Measurements from ENCODE around the gene NHLRC2. TPM values are rescaled to one million over a fixed set of nuclear protein-coding genes. Genes with fewer than 3 reads are reported as not detected.
"Not testable (repeated sequence)": the region's sequence is repeated elsewhere in the genome, so short reads cannot be mapped to it uniquely, and the experiment has no call there.

Gene NHLRC2
- polyA plus RNA-seq (ENCODE audit: insufficient read length in 4 of 4): 10 to 100 TPM; 15.8 to 31.1 (median 20.4) TPM

DNA sequence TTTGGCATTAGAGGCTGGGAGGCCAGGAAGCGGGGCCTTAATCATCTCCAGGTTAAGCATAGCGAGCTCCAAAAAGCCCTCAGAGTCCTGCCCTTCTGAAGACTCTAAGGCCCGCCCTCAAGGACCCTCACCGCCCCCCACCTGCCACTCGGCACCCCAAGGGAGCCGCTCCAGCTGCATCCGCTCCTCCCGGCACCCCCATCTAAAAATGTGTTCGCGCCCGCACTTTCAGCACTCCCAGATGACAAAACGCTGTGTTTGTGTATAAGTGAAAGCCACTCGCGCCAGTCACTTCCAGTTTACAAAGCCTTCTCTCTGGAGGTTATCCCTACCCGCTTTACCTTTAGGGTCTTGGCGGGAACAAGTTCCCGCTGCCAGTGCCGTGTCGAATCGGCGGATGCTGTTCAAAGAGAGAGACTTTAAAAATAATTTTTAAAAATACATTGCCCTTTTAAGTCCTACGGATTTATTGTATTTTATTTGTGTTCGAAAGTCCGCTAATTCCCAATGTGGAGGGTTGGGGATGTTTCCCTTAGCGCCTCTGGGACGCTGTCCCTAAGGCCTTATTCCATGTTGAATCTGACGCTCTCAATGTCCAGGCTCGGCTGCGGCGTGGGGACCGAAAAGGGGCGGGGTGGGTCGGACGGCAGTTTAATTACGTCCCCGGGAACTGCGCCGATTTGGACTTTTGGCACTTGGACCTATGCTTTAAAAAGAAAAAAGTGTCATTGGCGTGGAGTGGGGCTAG is at the start of gene NHLRC2, which contains the start of gene DCLRE1A:
NHLRC2 (plus strand) TSS at position 649 of the 748 bp plus-strand sequence. CDS start 212 bp downstream, outside the sequence.
DCLRE1A (minus strand) TSS at position 70 of the 748 bp plus-strand sequence. CDS start 900 bp downstream, outside the sequence.
- peak; percentile 80 to 97 (median 84) for DNase-seq (ENCODE audit: low read depth in 4 of 4, low spot score in 2 of 4)

DNA sequence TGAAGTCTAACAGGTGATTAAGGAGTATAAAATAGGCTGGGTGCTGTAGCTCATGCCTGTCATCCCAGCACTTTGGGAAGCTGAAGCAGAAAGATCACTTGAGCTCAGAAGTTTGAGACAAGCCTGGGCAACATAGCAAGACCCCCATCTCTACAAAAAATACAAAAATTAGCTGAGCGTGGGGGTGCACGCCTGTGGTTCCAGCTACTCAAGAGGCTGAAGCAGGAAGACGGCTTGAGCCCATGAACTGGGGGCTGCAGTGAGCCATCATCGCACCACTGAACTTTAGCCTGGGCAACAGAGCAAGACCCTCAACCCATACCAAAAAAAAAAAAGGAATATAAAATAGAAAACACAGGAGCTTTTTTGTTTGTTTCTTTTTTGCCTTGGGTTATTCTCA is 48.0 kb upstream of the NHLRC2 start:
- no peak for DNase-seq (ENCODE audit: low read depth in 4 of 4, low spot score in 2 of 4)

- no peak for DNase-seq (ENCODE audit: low read depth in 4 of 4, low spot score in 2 of 4)
Measured at GRCh38 chr10:113808168-113808567, 46.3 kb upstream of the NHLRC2 start.

DNA sequence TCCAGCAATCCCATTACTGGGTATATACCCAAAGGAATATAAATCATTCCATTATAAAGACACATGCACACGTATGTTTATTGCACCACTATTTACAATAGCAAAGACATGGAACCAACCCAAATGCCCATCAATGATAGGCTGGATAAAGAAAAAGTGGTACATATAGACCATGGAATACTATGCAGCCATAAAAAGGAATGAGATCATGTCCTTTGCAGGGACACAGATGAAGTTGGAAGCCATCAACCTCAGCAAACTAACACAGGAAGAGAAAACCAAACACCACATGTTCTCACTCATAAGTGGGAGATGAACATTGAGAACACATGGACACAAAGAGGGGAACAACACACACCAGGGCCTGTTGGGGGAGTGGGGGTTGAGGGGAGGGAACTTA is 39.8 kb upstream of the NHLRC2 start:
- not testable (repeated sequence) for DNase-seq (ENCODE audit: low read depth in 4 of 4, low spot score in 2 of 4)

DNA sequence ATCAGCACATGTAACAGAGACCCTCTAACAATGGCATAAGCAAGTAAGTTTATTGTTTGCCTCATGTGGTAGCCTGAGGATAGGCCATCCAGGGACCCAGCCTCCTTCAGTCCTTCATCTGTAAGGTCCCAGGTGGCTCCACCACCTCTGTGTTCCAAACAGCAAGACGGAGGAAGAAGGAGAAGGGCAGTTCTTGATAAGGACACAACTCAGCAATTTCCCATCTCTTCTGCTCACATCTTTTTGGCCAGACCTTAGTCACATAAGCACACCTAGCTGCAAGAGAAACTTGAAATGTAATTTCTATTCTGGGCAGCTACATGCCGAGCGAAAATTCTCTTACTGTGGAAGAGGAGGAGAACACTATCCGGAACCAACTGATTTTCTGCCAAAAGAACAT is 34.5 kb upstream of the NHLRC2 start:
- no peak for DNase-seq (ENCODE audit: low read depth in 4 of 4, low spot score in 2 of 4)

GRCh38 chr10:113820507-113820906 is 34.0 kb upstream of the NHLRC2 start:
- no peak for DNase-seq (ENCODE audit: low read depth in 4 of 4, low spot score in 2 of 4)

- not testable (repeated sequence) for DNase-seq (ENCODE audit: low read depth in 4 of 4, low spot score in 2 of 4)
Measured at GRCh38 chr10:113821306-113821705, 33.2 kb upstream of the NHLRC2 start.

GRCh38 chr10:113822174-113822573 is 32.3 kb upstream of the NHLRC2 start:
- no peak for DNase-seq (ENCODE audit: low read depth in 4 of 4, low spot score in 2 of 4)

- DNase-seq (ENCODE audit: low read depth in 4 of 4, low spot score in 2 of 4): no peak
Measured at GRCh38 chr10:113823389-113823788, 31.1 kb upstream of the NHLRC2 start.

DNA sequence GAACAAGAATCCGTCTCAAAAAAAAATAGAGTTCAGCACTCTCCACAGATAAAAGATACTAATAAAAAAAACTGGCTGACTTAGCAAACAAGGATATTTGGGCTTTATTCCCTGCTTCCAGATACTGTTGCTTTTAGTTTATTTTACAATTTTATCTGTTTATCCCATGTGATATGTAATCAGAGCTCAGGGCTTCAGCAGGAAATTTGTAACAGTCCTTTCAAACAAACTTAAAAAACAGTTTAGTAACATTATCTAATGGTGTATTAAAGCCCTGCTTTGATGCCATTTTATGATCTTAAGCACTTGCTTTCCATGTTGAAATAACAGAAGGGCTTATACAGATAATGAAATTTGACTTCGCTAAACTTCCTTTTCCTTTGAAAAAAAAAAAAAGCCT is 28.7 kb upstream of the NHLRC2 start:
- DNase-seq (ENCODE audit: low read depth in 4 of 4, low spot score in 2 of 4): no peak

DNA sequence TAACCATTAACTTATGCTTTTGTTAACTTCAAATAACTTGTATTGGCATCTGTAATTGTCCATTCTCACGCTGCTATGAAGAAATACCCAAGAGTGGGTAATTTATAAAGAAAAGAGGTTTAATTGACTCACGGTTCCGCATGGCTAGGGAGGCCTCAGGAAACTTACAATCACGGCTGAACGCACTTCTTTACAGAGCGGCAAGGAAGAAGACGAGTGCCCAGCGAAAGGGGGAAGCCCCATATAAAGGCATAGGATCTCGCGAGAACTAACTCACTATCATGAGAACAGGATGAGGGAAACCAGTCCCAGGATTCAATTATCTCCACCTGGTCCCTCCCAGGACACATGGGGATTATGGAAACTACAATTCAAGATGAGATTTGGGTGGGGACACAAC is 25.9 kb upstream of the NHLRC2 start:
- DNase-seq (ENCODE audit: low read depth in 4 of 4, low spot score in 2 of 4): not testable (repeated sequence)

DNA sequence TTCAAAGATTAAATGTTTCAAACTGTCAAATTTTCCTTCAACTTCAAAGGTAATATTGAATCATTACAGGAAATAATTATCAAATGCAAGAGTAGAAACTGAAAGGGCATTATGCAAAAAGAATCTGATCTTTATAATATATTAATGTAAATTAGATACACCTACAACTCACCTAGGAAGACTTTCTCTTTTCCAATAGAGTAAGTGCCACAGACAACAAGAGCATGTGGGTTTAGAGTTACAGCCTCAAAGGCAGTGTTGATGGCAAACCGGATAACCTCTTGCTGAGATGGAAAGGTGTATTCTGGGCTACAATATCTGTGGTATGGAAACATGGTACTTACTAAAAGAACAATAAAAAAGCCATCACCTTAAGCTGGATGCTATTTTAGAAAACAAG is 12.3 kb upstream of the NHLRC2 start:
- no peak for DNase-seq (ENCODE audit: low read depth in 4 of 4, low spot score in 2 of 4)

GRCh38 chr10:113843972-113844485 is 10.4 kb upstream of the NHLRC2 start:
- no peak for DNase-seq (ENCODE audit: low read depth in 4 of 4, low spot score in 2 of 4)

DNA sequence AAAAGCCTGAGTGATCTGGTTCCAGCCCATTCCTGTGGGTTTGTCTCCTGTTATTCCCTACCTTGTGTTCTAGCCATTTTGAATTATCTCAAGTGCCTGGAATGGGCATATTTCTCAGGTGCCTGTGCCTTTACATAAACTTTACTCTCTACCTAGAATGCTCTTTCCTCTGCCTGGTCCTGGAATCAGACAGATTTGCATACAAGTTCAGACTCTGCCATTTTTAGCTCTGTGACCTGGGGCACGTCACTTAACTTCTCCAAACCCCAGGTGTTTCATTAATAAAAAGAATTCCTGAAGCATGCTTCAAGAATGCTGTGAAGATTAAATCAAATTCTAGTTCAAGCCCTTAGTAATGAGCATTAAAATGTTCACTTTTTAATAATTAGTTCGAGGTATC is 8.4 kb upstream of the NHLRC2 start:
- no peak for DNase-seq (ENCODE audit: low read depth in 4 of 4, low spot score in 2 of 4)

DNA sequence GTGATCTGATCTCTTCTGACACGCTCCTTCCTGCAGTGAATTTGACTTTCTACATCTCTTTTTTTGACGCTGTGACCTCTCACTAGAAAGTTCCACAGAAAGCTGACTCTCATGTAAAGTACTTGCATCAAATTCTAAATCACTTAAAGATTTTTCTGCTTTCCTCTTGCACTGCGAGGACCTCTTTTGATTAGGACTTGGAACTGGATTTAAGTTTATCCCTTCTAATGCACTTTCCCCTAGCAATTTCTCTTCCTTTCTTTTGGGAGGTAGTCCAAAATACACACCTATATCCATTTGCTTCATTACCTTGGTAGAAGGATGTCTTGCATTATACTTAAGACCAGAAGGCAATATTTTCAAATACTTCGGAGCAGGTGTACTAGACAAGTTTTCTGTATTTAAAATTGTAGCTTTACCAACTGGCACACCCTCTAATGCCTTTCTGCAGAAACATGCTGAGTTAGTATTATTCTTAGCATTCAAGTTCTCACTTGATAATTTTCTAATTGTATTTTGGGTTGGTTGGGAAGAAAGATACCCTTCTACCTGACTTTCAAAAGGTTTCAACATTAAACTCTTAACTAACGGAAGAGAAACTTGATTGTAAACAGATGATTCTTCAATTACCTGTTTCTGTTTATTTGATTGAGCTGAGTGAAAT is 5.2 kb upstream of the NHLRC2 start:
- DNase-seq (ENCODE audit: low read depth in 4 of 4, low spot score in 2 of 4): no peak

DNA sequence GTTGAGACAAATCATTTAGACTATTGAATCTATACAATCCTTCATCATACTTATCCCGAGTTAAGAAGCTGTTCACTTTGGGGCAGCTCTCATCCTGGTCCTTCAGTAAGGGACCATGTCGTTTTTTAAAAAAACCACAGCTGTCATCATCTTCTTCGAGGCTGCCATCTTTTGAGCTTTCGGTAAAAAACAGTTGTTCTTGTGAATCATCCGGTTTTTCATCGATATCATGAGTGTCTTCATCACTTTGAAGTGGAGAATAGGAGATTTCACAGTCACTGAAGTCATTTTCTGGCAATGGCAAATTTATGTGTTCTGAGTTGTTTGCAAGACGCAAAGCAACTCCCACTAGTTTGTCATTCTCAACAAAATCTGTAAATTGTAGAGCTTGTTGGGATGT is 4.5 kb upstream of the NHLRC2 start:
- no peak for DNase-seq (ENCODE audit: low read depth in 4 of 4, low spot score in 2 of 4)

DNA sequence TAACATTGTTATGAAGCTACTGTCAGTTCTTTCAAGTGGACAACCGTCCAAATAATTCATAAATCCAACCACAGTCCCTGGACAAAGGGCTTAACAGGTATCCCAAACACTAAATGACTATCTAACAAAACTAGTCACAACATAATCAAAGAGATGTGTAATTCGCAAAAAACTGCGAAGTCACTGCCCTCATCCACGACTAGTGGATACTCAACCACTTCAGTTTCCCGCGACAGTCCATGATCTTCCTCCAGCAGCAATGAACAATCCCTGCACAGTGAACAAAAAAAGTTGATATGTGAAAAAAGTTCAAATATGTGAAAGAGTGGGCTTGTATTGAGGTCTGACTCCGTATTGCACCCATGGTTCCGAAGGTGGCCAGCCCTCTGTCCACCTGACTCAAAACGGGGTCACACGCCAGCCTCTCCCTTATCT is 866 bp upstream of the NHLRC2 start:
- DNase-seq (ENCODE audit: low read depth in 4 of 4, low spot score in 2 of 4): peak in 1 of 4 donors; percentile 43

GRCh38 chr10:113854761-113855588 is 514 bp downstream of the NHLRC2 start:
- peak; percentile 28 to 67 (median 64) for DNase-seq (ENCODE audit: low read depth in 4 of 4, low spot score in 2 of 4)

DNA sequence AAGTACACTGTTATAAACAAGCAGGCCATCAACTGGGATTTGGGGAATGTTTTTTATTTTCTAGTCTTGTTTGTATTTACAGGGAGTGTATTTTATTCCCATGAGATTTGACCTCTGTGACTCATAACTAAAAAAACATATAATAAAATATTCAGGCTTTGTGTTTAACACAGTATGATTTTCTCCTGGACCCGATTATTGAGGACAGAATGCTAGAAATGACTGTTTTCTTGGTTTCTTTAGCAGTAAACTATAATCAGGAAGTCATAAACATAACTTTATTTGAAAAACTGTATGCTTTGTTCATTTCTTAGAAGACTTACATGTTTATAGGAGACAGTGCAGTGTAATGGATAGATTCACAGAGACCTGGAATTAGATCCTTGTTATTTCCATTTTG is 2.1 kb downstream of the NHLRC2 start:
- no peak for DNase-seq (ENCODE audit: low read depth in 4 of 4, low spot score in 2 of 4)

GRCh38 chr10:113857210-113857609 is 2.7 kb downstream of the NHLRC2 start:
- DNase-seq (ENCODE audit: low read depth in 4 of 4, low spot score in 2 of 4): no peak

DNA sequence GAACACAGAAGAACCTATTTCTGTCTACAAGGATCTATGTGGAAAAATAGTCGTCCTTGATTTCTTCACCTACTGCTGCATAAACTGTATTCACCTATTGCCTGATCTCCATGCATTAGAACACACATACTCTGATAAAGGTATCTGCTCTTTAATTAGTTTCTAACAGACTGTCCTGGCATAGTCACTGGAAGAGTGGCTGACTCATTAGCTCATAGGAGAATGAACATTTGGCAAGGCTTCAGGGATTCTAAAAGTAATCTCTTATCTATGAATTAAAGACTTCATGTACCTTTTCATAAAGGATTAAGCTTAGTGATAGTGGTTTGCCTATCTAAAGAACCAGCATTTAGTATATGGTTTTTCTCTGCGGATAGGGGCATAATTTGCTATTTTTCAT is 4.1 kb downstream of the NHLRC2 start:
- DNase-seq (ENCODE audit: low read depth in 4 of 4, low spot score in 2 of 4): no peak
